ENCODE data around the gene PTX3. TPM values are rescaled to one million over a fixed set of nuclear protein-coding genes. Genes with fewer than 3 reads are reported as not detected.

Gene PTX3
- total RNA-seq, 6 experiments from 2014 or later, result 0.69 TPM; not detected in 5

DNA sequence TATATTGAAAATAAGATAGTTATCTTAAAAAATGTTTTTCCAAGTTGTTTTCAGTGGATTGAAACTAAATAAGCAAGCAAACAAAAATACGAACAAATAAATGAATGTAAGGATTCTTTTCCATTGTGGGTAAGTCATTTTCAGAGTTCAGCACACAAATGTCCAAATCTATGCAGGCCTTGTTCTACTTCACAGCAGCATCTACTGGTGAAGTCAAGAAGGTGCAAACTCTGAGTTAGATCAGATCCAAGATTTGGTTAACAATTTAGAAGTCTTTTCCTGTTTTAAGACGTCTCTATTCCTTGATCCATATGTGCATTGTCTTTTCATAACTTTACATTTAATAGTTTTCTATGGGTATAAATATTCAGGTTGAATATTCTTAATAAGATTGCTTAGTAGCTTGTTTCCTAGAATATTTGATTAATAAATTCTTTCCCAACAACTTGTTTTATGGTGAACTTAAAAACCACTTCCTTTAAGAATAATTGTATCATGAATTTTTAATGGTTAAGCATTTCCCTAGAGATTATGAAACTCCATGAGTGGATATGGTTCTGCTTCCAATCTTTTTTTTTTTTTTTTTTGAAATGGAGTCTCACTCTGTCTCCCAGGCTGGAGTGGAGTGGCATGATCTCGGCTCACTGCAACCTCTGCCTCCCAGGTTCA lies 10.5 kb downstream of the PTX3 start:
- TF ChIP-seq POLR2A (IDR thresholded peaks at IDR 0.05), result no peak
- TF ChIP-seq CTCF (IDR thresholded peaks at IDR 0.05), result peak in 2 of 4 donors; percentile 19 to 23
- H3K36me3 ChIP-seq, result no peaks in the 10 kb centered on the region
- intact Hi-C loops (cut with DNase I), result no loop called here
- DNase-seq (no peak), ATAC-seq (no peak)
- 57% methylated on average over 3 of the region's 3 CpGs for WGBS (ENCODE audit: insufficient coverage, low coverage, low lambda C conversion rate, missing lambda C conversion rate)
- no peaks in the 10 kb centered on the region for H3K9me3 ChIP-seq
- no peak overlapping the region for H3K27ac ChIP-seq
- H3K27me3 ChIP-seq, result no peaks in the 10 kb centered on the region
- H3K4me1 ChIP-seq, result no peaks in the 10 kb centered on the region
- no peak overlapping the region for H3K4me3 ChIP-seq

DNA sequence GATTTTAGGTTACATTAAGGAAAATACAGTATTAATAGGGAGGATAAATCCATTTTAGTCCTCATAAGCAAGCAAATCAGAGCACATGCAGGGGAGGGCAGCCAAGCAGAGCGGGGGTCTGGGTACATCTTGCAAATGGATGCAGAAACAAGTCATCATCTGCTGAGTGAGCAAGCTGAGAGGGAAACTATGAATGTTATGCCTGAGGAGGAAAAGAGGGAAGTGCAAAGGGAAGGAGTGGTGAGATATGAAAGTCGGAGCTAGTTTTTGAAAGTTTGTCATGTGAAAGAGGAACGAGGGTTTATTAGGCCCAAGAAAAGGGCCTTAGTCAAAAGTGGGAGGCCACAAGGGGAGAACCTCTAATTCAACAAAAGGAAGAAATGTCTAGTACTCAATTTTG lies 15.4 kb downstream of the PTX3 start:
- Histone ChIP-seq H3K4me3 (no peak overlapping the region), H3K36me3 (no peaks in the 10 kb centered on the region), H3K4me1 (no peaks in the 10 kb centered on the region), H3K9me3 (no peaks in the 10 kb centered on the region), H3K27me3 (no peaks in the 10 kb centered on the region), H3K27ac (no peak overlapping the region)
- DNase-seq, result no peak
- 39% methylated on average over 3 of the region's 3 CpGs for WGBS (ENCODE audit: insufficient coverage, low coverage, low lambda C conversion rate, missing lambda C conversion rate)
- ATAC-seq, result peak in 2 of 4 donors; percentile 22 to 23
- intact Hi-C loops (cut with DNase I), result no loop called here
- no peak for TF ChIP-seq CTCF (IDR thresholded peaks at IDR 0.05)
- TF ChIP-seq POLR2A (IDR thresholded peaks at IDR 0.05), result no peak

DNA sequence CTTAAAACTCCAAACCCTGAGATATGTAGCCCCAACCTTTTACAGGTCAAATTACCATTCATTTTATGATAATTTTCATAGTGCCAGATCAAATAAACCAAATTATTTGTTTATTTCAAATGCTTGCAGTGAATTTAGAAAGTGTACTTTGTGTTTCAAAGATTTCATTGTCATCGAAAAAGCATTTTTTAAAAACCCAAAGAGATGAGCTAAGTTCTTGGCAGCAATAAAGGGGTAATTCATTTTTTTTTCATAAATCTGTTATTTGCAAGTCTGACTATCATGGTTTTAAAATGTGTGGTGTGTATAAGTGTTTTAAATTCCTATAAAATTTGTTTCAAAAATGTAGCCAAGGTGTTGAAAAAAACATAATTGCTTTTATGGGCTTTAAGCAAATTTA lies 17.2 kb downstream of the PTX3 start:
- intact Hi-C loops (cut with DNase I), result no loop called here
- H3K4me3 ChIP-seq, result no peak overlapping the region
- H3K4me1 ChIP-seq, result no peaks in the 10 kb centered on the region
- no peak for ATAC-seq
- no peaks in the 10 kb centered on the region for H3K27me3 ChIP-seq
- H3K27ac ChIP-seq, result no peak overlapping the region
- H3K36me3 ChIP-seq, result no peaks in the 10 kb centered on the region
- DNase-seq, result no peak
- H3K9me3 ChIP-seq, result no peaks in the 10 kb centered on the region
- TF ChIP-seq CTCF (IDR thresholded peaks at IDR 0.05), result no peak
- no peak for TF ChIP-seq POLR2A (IDR thresholded peaks at IDR 0.05)
- WGBS (ENCODE audit: insufficient coverage, low coverage, low lambda C conversion rate, missing lambda C conversion rate), result 38% methylated on average over 1 of the region's 1 CpG

GRCh38 chr3:157459706-157460105 lies 23.1 kb downstream of the PTX3 start:
- H3K9me3 ChIP-seq, result no peaks in the 10 kb centered on the region
- intact Hi-C loops (cut with DNase I), result no loop called here
- no peak for TF ChIP-seq POLR2A (IDR thresholded peaks at IDR 0.05)
- no peak for TF ChIP-seq CTCF (IDR thresholded peaks at IDR 0.05)
- no peaks in the 10 kb centered on the region for H3K36me3 ChIP-seq
- no peak for DNase-seq
- no peak overlapping the region for H3K4me3 ChIP-seq
- H3K27me3 ChIP-seq, result no peaks in the 10 kb centered on the region
- 19% methylated on average over 2 of the region's 2 CpGs for WGBS (ENCODE audit: insufficient coverage, low coverage, low lambda C conversion rate, missing lambda C conversion rate)
- no peak for ATAC-seq
- no peak overlapping the region for H3K27ac ChIP-seq
- H3K4me1 ChIP-seq, result no peaks in the 10 kb centered on the region
